Muscle layer of colon (tissue), 2 donors: Measurements from ENCODE around the gene CACNA1I.

ENCODE experiments used
- H3K27ac ChIP-seq: one replicate; pipeline ENCODE4 v1.7.0; 2013; ENCODE audit warnings: low read depth, mild to moderate bottlenecking, low read length, moderate library complexity
- H3K27me3 ChIP-seq, 2 donors: one replicate each; pipeline ENCODE4 v1.7.0; 2013; ENCODE audit warnings: low read length in 2 of 2, mild to moderate bottlenecking in 2 of 2; ENCODE audit not compliant: insufficient read depth in 2 of 2, control insufficient read depth in 1 of 2
- H3K36me3 ChIP-seq: one replicate; pipeline ENCODE4 v1.7.0; 2013; ENCODE audit warnings: mild to moderate bottlenecking, low read length; ENCODE audit not compliant: insufficient read depth
- H3K4me1 ChIP-seq: one replicate; pipeline ENCODE4 v1.7.0; 2013; ENCODE audit warnings: mild to moderate bottlenecking, low read length; ENCODE audit not compliant: insufficient read depth
- H3K4me3 ChIP-seq, 2 donors: one replicate each; pipeline ENCODE4 v1.7.0; 2013; ENCODE audit warnings: low read length in 2 of 2, low read depth in 1 of 2, mild to moderate bottlenecking in 1 of 2, moderate library complexity in 1 of 2
- H3K9ac ChIP-seq: one replicate; pipeline ENCODE4 v1.7.0; 2013; ENCODE audit warnings: low read length
- H3K9me3 ChIP-seq: one replicate; pipeline ENCODE4 v1.7.0; 2013; ENCODE audit warnings: mild to moderate bottlenecking, low read length
- donor health status: abdominal sarcoma.
- donor health status: Adenocarcinoma of cecum.

The CACNA1I gene

GRCh38 chr22:39648630-39648950 lies 78.0 kb downstream of the CACNA1I start:
- H3K9ac ChIP-seq, result no peak overlapping the region
- H3K27ac ChIP-seq, result no peak overlapping the region
- H3K9me3 ChIP-seq, result no peaks in the 10 kb centered on the region
- no peaks in the 10 kb centered on the region for H3K4me1 ChIP-seq
- no peak overlapping the region for H3K4me3 ChIP-seq
- no peaks in the 10 kb centered on the region for H3K36me3 ChIP-seq
- peaks cover 0 to 7% of the 10 kb centered on the region in 2 donors for H3K27me3 ChIP-seq

GRCh38 chr22:39649500-39650089 lies 79.0 kb downstream of the CACNA1I start:
- Histone ChIP-seq H3K36me3 (no peaks in the 10 kb centered on the region), H3K27me3 (peaks cover 0 to 16% of the 10 kb centered on the region in 2 donors), H3K9me3 (no peaks in the 10 kb centered on the region), H3K4me3 (no peak overlapping the region), H3K27ac (no peak overlapping the region), H3K4me1 (no peaks in the 10 kb centered on the region), H3K9ac (no peak overlapping the region)

GRCh38 chr22:39651053-39651996 lies 80.8 kb downstream of the CACNA1I start:
- no peak overlapping the region for H3K27ac ChIP-seq
- H3K4me1 ChIP-seq, result no peaks in the 10 kb centered on the region
- no peak overlapping the region for H3K4me3 ChIP-seq
- no peak overlapping the region for H3K9ac ChIP-seq
- no peaks in the 10 kb centered on the region for H3K9me3 ChIP-seq
- no peaks in the 10 kb centered on the region for H3K36me3 ChIP-seq
- H3K27me3 ChIP-seq, result peaks cover under 1 to 27% of the 10 kb centered on the region in 2 donors

GRCh38 chr22:39652990-39653786 lies 82.6 kb downstream of the CACNA1I start:
- no peak overlapping the region for H3K27ac ChIP-seq
- H3K36me3 ChIP-seq, result no peaks in the 10 kb centered on the region
- H3K4me1 ChIP-seq, result no peaks in the 10 kb centered on the region
- H3K9me3 ChIP-seq, result no peaks in the 10 kb centered on the region
- no peak overlapping the region for H3K4me3 ChIP-seq
- H3K9ac ChIP-seq, result no peak overlapping the region
- peaks cover 8 to 37% of the 10 kb centered on the region in 2 donors for H3K27me3 ChIP-seq

GRCh38 chr22:39653787-39654077 lies 83.2 kb downstream of the CACNA1I start:
- Histone ChIP-seq H3K27me3 (peaks cover 8 to 37% of the 10 kb centered on the region in 2 donors), H3K36me3 (no peaks in the 10 kb centered on the region), H3K9me3 (no peaks in the 10 kb centered on the region), H3K4me1 (no peaks in the 10 kb centered on the region), H3K4me3 (no peak overlapping the region), H3K9ac (no peak overlapping the region), H3K27ac (no peak overlapping the region)

GRCh38 chr22:39654131-39654926 lies 83.8 kb downstream of the CACNA1I start:
- Histone ChIP-seq H3K9me3 (no peaks in the 10 kb centered on the region), H3K9ac (no peak overlapping the region), H3K36me3 (no peaks in the 10 kb centered on the region), H3K27ac (no peak overlapping the region), H3K27me3 (peaks cover 8 to 38% of the 10 kb centered on the region in 2 donors), H3K4me1 (no peaks in the 10 kb centered on the region), H3K4me3 (no peak overlapping the region)

GRCh38 chr22:39655004-39655579 lies 84.5 kb downstream of the CACNA1I start:
- Histone ChIP-seq H3K4me3 (no peak overlapping the region), H3K4me1 (no peaks in the 10 kb centered on the region), H3K27me3 (peaks cover 8 to 45% of the 10 kb centered on the region in 2 donors), H3K9me3 (no peaks in the 10 kb centered on the region), H3K36me3 (no peaks in the 10 kb centered on the region), H3K9ac (no peak overlapping the region), H3K27ac (no peak overlapping the region)

- Histone ChIP-seq H3K9me3 (no peaks in the 10 kb centered on the region), H3K4me3 (no peak overlapping the region), H3K27me3 (peaks cover 8 to 53% of the 10 kb centered on the region in 2 donors), H3K4me1 (no peaks in the 10 kb centered on the region), H3K27ac (no peak overlapping the region), H3K36me3 (no peaks in the 10 kb centered on the region), H3K9ac (no peak overlapping the region)
Observed at GRCh38 chr22:39655831-39656230, 85.3 kb downstream of the CACNA1I start.

GRCh38 chr22:39656495-39657490 lies 86.2 kb downstream of the CACNA1I start:
- Histone ChIP-seq H3K9ac (no peak overlapping the region), H3K9me3 (no peaks in the 10 kb centered on the region), H3K27ac (no peak overlapping the region), H3K4me3 (no peak overlapping the region), H3K27me3 (peaks cover 15 to 57% of the 10 kb centered on the region in 2 donors), H3K36me3 (no peaks in the 10 kb centered on the region), H3K4me1 (no peaks in the 10 kb centered on the region)

GRCh38 chr22:39658367-39658766 lies 87.8 kb downstream of the CACNA1I start:
- no peak overlapping the region for H3K4me3 ChIP-seq
- no peaks in the 10 kb centered on the region for H3K4me1 ChIP-seq
- no peak overlapping the region for H3K9ac ChIP-seq
- H3K36me3 ChIP-seq, result no peaks in the 10 kb centered on the region
- H3K27ac ChIP-seq, result no peak overlapping the region
- H3K9me3 ChIP-seq, result no peaks in the 10 kb centered on the region
- H3K27me3 ChIP-seq, result peaks cover 26 to 72% of the 10 kb centered on the region in 2 donors
